Hippocampal formation (tissue), 2 donors: ENCODE measurements around the gene SCUBE3.

ENCODE experiments used
- DNase-seq, 2 donors: peaks; one replicate each; lab custom pipeline; 2025; lab: John Stamatoyannopoulos, UW

SCUBE3 gene

DNA sequence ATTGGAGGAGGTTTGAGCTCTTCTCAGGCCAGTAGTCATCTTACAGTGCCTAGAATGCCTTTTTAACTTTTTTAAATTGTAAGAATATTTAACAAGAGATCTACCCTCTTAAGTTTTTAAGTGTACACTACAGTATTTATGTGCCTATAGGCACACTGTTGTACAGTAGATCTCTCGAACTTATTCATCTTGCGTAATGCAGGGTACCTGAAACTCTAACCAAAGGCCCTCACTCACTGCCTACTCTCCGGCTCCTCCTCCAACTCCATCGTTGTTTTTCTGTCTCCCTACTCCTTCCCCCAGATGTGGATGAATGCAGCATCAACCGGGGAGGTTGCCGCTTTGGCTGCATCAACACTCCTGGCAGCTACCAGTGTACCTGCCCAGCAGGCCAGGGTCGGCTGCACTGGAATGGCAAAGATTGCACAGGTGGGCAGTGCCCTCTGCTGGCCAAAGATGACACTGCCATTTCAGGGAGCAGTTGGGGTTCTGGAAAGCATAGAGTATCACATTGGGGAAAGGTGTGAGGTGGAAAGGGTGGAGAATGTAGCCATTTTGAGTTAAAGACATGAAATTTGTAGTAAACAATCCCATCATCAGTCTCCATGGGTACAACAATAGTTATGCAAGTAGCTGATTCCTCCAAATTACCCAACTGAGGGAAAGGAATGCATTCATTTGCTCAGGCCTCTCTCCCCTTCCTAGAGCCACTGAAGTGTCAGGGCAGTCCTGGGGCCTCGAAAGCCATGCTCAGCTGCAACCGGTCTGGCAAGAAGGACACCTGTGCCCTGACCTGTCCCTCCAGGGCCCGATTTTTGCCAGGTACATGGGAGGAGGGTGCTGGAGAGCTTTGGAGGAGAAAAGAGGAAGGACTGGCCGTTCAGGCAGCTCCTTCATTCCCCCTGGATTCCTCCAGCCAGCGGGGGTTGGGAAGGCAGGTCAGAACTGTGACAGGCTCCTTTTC, 27.4 kb downstream of the SCUBE3 start:
- peak in 1 of 2 donors; percentile 53 for DNase-seq

DNA sequence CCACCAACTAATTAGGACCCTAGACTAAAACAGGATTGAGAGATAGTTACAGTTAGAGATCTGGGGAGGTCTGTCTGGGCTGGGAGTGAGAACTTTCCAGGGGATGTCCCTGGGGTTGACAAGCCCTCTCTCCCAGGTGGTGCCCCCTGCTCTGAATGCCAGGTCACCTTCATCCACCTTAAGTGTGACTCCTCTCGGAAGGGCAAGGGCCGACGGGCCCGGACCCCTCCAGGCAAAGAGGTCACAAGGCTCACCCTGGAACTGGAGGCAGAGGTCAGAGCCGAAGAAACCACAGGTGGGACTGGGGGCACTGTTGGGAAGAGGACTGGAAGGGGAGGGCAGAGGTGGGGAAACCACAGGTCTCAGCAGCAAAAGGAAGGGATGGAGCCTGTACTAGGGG, 28.7 kb downstream of the SCUBE3 start:
- no peak for DNase-seq

DNA sequence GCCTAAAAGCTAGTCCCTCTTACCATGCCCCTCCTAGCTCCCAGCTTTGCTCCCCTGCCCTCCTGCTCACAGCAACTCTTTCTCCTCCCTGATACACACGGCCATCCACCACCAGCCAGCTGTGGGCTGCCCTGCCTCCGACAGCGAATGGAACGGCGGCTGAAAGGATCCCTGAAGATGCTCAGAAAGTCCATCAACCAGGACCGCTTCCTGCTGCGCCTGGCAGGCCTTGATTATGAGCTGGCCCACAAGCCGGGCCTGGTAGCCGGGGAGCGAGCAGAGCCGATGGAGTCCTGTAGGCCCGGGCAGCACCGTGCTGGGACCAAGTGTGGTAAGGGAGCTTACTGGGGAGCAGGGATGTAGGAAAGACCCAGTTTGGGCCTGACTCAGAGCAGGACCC, 29.1 kb downstream of the SCUBE3 start:
- no peak for DNase-seq

DNA sequence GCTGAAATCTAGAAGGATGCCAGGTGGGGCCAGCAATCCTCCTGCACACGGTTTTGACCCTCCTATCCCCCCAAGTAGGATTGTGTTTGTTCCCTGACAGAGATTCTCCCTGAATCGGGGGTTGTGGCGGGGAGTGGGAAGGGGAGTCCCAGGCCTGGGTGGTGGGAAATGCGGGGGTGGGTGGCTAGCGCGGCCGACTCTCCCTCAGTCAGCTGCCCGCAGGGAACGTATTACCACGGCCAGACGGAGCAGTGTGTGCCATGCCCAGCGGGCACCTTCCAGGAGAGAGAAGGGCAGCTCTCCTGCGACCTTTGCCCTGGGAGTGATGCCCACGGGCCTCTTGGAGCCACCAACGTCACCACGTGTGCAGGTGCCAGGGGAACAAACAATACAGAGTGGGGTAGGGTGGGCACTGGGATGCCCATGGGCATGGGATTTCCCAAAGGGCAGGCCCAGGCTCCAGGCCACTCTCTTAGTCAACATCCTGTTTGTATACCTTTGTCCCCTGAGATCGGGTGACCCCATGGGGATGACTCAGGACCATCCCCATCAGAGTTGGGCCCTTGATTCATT, 29.7 kb downstream of the SCUBE3 start:
- no peak for DNase-seq

DNA sequence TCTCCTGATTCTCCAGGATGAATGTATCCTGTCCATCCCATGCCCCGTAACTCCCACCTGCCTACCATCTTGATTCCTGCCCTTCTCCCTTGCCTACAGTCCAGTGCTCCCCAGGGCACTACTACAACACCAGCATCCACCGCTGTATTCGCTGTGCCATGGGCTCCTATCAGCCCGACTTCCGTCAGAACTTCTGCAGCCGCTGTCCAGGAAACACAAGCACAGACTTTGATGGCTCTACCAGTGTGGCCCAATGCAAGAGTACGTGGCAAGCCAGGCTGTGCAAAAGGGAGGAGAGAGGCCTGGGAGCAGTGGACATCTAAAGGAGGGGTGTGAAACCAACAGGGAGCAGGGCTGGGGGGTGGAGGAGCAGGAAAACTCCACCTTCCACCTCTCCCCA, 30.8 kb downstream of the SCUBE3 start:
- DNase-seq, result no peak

DNA sequence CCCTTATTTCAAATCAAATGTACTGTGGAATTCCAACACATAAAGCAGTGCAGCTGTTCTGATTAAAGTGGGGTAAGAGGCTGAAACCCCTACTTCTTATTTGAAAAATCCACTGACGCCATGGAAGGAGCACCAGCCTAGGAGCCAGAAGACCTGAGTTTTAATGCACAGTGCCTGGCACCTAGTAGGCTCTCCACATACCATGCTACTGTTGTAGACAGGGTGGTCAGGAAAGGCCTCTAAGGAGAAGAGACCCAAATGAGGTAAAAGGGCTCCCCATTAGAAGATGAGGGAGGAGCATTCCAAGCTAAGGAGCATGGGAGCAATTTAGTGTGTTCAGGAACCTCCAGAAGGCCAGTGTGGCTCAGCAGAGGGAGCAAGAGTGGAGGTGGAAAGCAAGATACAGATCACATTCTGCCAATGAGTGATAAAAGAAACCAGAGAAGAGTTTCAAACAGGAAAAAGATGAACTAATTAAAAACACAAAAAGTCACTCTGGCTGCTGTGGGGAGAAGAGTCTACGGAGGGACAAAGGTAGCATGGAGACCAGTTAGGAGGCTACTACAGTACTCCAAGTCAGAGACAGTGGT, 34.0 kb downstream of the SCUBE3 start:
- DNase-seq, result no peak

DNA sequence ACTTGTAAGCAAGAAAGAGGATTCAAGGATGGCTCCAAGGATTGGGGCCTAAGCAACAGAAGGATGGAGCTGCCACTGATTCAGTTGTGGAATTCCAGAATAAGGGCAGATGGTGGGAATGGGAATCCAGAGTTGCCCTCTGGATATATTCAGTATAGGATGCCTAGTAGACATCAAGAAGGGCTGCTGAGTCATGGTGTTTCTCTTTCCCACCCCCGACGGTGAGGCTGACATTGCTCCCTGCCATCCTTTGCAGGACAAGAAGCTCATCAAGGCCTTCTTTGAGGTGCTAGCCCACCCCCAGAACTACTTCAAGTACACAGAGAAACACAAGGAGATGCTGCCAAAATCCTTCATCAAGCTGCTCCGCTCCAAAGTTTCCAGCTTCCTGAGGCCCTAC, 34.5 kb downstream of the SCUBE3 start:
- DNase-seq, result no peak

DNA sequence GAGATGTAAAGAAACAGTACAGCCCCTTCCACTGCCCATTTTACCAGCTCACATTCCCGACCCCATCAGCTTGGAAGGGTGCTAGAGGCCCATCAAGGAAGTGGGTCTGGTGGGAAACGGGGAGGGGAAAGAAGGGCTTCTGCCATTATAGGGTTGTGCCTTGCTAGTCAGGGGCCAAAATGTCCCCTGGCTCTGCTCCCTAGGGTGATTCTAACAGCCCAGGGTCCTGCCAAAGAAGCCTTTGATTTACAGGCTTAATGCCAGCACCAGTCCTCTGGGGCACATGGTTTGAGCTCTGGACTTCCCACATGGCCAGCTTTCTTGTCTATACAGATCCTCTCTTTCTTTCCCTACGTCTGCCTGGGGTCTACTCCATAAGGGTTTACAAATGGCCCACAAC, 35.2 kb downstream of the SCUBE3 start:
- DNase-seq, result no peak

DNA sequence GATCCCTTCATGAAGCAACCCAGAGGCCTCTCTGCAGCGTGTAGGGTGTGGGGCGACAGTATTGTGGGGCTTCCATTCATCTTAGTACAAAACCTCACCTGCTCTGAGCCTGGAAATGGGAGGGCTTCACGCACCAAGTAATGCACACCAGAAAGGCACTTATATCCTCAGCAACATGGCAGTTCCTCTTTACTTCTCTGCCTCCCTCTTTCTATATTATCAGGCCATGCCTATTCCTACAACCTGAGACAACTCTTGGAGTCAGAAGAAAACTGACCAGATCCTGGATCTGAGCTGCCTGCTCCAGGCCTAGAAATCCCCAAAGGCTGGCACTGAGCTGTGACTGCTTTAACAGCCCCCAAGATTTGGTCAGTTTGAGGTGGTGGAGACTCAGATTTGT, 38.2 kb downstream of the SCUBE3 start:
- DNase-seq, result no peak

DNA sequence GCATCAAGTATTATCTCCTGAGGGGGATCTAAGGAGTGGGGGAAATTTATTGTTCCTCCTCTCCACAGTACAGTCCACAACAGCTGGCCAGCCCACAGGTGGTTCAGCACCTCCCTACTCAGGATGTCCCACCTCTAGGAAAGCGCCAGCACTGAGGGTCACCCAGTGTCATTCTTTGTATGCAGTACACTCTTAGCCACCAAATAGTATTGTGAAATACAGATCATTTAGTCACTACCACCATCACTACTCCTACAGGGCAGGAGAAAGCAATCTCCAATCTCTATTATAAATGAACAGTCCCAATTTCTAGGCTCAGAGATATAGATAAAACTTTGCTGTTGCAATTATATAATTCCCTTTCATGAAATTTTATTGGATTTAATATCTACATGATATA, 39.5 kb downstream of the SCUBE3 start:
- no peak for DNase-seq

DNA sequence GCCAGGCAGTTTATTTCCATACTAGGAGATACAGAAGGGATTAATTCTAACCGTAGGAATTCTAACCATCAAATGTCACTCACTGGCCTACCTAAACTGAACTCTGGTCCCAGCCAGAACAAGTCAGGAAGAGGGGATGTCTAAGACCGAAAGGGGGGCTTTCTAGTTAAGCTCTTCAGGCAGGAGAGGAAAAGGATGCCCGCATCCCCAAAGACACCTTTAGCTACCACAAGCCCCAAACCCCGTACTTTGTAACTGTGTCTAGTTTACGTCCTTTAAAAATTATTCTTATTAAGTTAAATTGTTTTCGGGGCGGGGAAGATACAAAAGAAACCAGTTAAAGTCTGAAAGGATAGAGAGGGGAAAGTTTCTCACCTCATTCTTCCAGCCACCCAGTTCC, 44.6 kb downstream of the SCUBE3 start:
- DNase-seq, result no peak

DNA sequence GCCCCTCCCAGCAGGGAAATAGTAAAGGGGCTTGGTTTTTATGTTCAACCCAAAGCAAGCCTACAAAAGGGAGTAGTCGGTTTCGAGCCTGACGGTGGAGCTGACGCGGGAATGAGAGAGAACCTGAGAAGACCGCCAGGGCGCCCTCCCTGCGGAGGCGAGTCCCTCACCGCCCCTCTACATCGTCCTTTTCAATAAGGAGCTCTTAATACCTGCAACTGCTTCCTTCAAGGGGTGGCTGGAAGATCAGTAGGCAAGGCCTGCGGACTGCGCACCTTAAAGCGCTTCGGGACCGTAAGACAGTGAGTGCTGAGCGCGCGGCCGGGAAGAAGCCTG, 45.1 kb downstream of the SCUBE3 start:
- no peak for DNase-seq

DNA sequence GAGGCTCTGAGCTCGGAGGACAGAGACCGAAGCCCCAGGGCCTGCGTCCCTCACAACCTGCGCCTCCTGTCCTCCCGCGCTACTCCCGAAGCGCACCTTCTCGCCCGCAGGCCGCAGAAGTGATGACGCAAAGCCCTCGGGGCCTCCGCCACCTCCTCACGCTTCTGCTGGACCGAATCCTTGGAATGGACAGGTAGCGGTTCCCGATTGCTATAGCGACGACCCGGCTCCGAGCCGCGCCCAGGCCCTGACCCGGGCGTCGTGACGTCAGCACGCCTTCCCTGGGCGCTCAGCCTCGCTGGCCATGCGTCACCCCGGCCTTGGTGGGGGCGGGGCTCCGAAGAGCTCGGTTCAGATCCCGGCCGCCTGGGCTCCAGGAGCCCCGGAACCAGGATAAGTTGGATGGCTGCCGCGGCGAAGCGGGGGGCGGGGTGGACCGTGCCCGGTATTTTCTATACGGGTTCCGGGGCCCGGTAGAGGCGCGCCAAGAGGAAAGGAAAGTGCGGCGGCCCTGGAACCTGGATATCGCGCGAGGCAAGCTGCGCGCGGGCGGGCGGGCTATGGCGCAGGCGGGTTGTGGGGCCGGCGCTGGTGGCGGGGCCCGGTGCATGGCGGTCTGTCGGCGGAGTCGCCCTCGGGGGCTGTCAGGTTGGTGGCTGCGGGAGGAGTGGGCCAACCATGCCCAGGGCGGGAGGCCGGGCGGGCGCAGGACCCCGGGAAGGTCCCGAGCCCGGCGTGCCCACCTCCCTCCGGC, 45.6 kb downstream of the SCUBE3 start, which contains the start of gene ZNF76:
ZNF76 (plus strand) TSS at position 542 of the 754 bp plus-strand sequence. CDS start 21,417 bp downstream, outside the sequence.
- peak; percentile 91 to 96 for DNase-seq

DNA sequence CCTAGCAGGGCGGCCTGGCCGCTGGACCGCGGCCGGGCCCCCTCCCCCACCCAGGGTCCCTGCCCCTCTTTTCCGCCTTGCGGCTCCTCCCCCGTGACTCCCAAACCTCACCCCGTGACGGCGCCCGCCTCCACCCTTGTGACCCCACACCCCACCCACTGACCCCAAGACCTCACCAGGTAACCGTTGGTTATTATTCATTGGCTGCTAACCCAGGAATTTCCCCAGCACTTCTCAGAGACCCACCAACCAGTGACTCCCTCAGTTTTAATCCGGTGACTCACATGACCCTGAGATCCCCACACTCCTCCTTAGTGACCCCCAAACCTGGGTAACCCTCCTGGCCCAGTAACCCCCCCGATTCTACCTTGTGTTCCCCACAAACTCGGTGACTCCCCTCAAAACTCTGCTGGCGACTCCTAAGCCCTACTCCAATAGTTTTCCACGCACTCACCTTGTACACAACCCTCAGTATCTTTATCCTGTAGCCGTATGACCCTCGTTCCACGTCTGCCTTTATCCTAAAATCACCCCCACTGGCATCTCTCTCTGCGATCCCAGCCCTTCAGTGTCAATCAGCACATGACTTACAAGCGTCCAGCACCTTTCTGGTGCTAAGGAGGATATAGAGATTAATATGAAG, 46.3 kb downstream of the SCUBE3 start:
- peak in 1 of 2 donors; percentile 58 for DNase-seq

DNA sequence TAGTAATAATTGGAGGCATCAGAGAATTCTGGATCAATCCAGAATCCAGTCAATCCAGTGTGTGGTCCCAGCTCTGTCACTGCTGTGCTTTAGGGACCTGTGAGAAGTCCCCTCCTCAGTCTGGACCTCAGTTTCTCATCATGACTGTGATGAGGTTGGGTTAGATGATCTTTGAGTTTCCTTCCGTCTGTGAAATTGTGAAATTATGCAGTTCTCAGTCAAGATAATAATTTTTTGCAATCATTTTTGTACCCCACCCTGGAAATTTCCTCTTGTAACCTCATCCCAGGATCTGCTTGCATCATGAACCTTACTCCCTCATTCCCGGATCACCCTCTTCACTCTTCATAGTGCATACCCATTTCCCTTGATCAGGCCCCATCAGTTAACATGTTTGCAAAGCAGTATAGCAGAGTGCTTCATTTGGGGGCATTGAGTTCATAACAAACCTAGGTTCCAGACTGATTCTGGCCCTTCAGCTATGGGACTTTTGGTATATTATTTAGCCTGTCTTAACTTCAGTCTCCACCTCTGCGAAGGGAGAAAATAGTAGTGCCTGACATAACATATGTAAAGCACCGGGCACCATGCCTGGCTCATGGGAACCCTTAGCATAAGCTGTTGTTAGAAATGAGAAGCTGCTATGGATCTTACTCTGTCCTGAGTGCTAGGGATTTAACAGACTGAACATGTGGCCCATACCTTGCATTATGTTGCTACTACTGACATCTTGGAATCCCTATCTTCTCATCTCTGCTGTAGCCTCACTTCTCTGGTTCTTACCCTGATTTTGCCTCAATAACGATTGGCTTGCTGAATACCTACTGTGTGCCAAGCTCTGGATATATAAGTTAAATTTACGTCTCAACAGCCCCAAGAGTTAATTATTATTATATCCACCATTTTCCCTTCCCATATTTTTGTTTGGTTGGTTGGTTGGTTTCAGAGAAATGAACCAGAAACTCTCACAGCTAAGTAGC, 47.1 kb downstream of the SCUBE3 start:
- no peak for DNase-seq

DNA sequence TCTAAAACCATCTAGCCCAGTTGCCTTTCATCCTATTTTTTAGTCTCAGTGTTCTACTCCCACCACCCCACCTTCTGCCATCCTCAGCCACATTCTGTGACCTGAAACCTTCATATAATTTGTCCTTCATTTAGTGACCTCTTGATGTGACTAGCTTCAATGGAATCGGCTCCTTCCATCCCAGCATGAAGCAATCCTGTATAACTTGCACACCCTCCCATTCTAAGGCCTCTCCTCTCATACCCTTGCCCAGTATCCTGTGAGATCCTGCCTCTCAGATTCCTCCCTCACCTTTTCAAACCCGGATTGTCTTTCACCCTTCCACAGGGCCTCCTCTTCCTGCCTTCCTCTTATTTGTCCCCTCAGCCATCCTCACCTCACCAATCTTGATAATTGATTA, 48.8 kb downstream of the SCUBE3 start:
- no peak for DNase-seq

DNA sequence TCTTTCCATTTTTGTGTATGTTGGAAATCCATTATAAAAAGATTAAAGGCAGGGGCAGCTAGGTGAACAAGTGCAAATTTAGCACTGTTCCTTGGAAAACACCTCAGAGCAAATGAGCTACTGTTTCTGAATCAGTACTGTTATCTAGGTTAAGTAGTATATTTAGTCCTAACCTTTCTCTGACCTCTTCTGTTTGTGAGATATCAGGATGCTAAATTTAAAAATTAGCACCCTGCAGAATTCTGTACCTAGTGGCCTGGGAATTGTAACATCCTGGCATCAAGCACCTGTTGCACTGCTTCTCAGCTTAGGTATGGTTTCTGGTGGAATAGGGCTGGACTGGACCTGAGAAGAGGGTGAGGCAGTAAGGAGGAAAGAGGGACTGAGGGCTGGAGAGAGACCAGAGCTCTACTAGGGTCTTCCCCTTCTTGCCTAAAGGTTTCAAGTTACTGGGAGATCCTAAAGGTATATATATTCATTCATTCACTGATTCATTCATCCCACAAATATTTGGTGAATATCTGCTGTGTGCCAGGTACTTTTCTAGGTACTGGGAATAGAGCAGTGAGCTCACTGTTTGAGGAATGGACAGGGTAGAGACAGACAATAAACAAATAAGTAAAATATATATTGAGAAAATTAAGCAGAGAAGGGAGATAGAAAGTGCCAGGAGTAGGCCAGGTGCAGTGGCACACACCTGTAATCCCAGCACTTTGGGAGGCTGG, 51.0 kb downstream of the SCUBE3 start:
- DNase-seq, result no peak

DNA sequence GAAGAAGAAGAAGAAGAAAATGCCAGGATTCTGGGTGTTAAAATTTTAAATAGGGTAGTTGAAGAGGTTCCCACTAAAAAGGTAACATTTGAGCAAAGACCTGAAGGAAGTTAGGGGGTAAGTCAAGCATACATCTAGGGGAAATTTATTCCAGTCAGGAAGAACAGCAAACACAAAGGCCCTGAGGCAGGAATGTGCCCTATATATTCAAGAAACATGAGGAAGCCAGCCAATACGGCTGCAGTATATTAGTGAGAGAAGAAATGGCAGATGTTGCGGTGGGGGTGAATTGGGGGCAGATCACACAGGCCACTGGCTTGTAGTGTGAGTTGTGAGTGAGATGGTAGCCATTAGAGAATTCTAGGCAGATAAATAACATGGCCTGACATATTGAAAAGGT, 51.8 kb downstream of the SCUBE3 start:
- no peak for DNase-seq

DNA sequence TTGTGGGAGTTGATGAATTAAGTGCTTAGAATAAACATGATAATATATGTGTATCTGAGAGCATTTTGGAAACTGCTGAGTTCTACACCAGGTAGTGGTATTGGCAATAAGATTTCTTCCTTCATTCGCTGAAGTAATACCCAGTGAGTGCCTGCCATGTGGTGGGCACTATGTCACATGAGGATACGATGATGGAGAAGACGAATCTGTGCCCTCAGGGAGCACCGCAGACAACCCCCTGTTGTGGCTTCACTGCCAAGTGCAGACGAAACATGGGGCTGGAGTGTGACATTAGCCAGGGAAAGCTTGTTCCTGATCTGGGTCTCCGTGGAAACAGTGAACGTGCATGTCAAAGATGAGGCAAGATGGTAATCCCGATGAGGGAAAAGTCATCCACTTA, 53.7 kb downstream of the SCUBE3 start:
- no peak for DNase-seq

DNA sequence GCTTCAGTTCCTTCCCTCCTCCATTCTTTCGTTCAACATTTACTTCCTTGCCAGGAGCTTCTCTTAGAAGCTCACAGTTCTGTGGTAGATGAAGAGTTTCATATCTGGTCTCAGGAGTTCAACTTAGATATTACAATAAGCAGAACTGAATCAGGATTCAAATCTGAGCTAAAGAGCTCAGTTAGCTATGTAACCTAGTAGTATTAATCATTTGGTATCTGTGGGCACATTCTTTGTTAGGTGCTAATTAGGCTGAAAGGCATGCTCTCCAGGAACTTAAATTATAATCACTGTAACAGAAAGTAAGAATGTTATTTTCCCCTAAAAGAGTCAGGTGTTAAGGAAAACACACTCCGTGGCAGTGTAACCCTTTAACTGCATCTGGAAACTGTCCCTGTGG, 54.1 kb downstream of the SCUBE3 start:
- DNase-seq, result no peak
